GM23338 (cell line): Measurements from ENCODE around the gene GNAT3. TPM values are rescaled to one million over a fixed set of nuclear protein-coding genes. Genes with fewer than 3 reads are reported as not detected.

Source experiments
- ATAC-seq: fragments of 200-7000 bp; cut with Tn5 transposase; 3 replicates; pipeline ENCODE4 v1.9.1; 2020
- DNase-seq: peaks from one replicate; pipeline ENCODE4 v3.0.0-alpha.2; 2015; ENCODE audit warnings: low spot score
- H2AFZ ChIP-seq: fragments of 200-600 bp; sonication (generic); 2 replicates; pipeline ENCODE4 v1.8.0; 2016; ENCODE audit warnings: antibody characterized with exemption, mild to moderate bottlenecking, moderate library complexity
- H3F3A ChIP-seq: fragments of 200-600 bp; sonication (generic); replicated peaks from 2 replicates; pipeline ENCODE4 v1.8.0; 2017; ENCODE audit warnings: antibody characterized with exemption, mixed run types, low read depth
- H3K27ac ChIP-seq: fragments of 200-600 bp; sonication (generic); 2 replicates; pipeline ENCODE4 v1.6.1; 2016; ENCODE audit warnings: low read depth
- H3K27me3 ChIP-seq: fragments of 200-600 bp; sonication (generic); 2 replicates; pipeline ENCODE4 v1.8.0; 2016; ENCODE audit warnings: mild to moderate bottlenecking, mixed run types, moderate library complexity; ENCODE audit not compliant: insufficient read depth
- H3K36me3 ChIP-seq: fragments of 200-600 bp; sonication (generic); 2 replicates; pipeline ENCODE4 v1.8.0; 2016; ENCODE audit warnings: mild to moderate bottlenecking; ENCODE audit not compliant: insufficient read depth
- H3K4me1 ChIP-seq: fragments of 200-600 bp; sonication (generic); 2 replicates; pipeline ENCODE4 v1.8.0; 2016; ENCODE audit warnings: mild to moderate bottlenecking, moderate library complexity; ENCODE audit not compliant: insufficient read depth
- H3K4me2 ChIP-seq: fragments of 200-600 bp; sonication (generic); 2 replicates; pipeline ENCODE4 v1.7.1; 2017; ENCODE audit warnings: mixed run types
- H3K4me3 ChIP-seq: fragments of 200-600 bp; sonication (generic); 2 replicates; pipeline ENCODE4 v1.6.1; 2016; ENCODE audit warnings: mixed run types
- H3K79me2 ChIP-seq: fragments of 200-600 bp; sonication (generic); replicated peaks from 2 replicates; pipeline ENCODE4 v1.8.0; 2017; ENCODE audit warnings: mild to moderate bottlenecking; ENCODE audit not compliant: insufficient read depth
- H3K9me2 ChIP-seq: fragments of 200-600 bp; sonication (generic); 2 replicates; pipeline ENCODE4 v1.8.0; 2017; ENCODE audit not compliant: insufficient read depth
- H4K20me1 ChIP-seq: fragments of 200-600 bp; sonication (generic); replicated peaks from 2 replicates; pipeline ENCODE4 v1.8.0; 2017; ENCODE audit warnings: mild to moderate bottlenecking; ENCODE audit not compliant: insufficient read depth
- H3K27ac Mint-ChIP-seq: 2 replicates; pipeline ENCODE4 v1.8.0; 2020; ENCODE audit warnings: inconsistent platforms, mild to moderate bottlenecking, moderate library complexity, mixed read lengths
- H3K27me3 Mint-ChIP-seq: 3 replicates; pipeline ENCODE4 v1.8.0; 2022; ENCODE audit warnings: low read depth, mild to moderate bottlenecking, moderate library complexity, mixed read lengths, inconsistent platforms; ENCODE audit not compliant: insufficient read depth, poor library complexity
- H3K36me3 Mint-ChIP-seq: 3 replicates; pipeline ENCODE4 v1.8.0; 2021; ENCODE audit warnings: low read depth, mild to moderate bottlenecking, inconsistent platforms, moderate library complexity, mixed read lengths
- H3K4me1 Mint-ChIP-seq: 3 replicates; pipeline ENCODE4 v1.8.0; 2020; ENCODE audit warnings: mild to moderate bottlenecking, inconsistent platforms, mixed read lengths
- H3K4me3 Mint-ChIP-seq: 3 replicates; pipeline ENCODE4 v1.8.0; 2021; ENCODE audit warnings: moderate library complexity, mild to moderate bottlenecking, inconsistent platforms, mixed read lengths
- H3K9me3 Mint-ChIP-seq: 3 replicates; pipeline ENCODE4 v1.8.0; 2020; ENCODE audit warnings: moderate library complexity, mild to moderate bottlenecking, inconsistent platforms, mixed read lengths
- CREB1 ChIP-seq: fragments of 250-450 bp; sonication (Bioruptor Pico); IDR thresholded peaks from 2 replicates; pipeline ENCODE4 v1.5.0; 2020; ENCODE audit warnings: low read depth, mild to moderate bottlenecking, moderate library complexity
- EZH2 ChIP-seq: fragments of 200-600 bp; sonication (generic); IDR thresholded peaks from one replicate; pipeline ENCODE4 v1.8.0; 2017; ENCODE audit warnings: antibody characterized with exemption, mild to moderate bottlenecking, low read depth; ENCODE audit not compliant: unreplicated experiment
- EZH2phosphoT487 ChIP-seq: fragments of 200-600 bp; sonication (generic); IDR thresholded peaks from one replicate; pipeline ENCODE4 v1.8.1; 2018; ENCODE audit warnings: antibody characterized with exemption; ENCODE audit not compliant: unreplicated experiment
- JUNB ChIP-seq: IDR thresholded peaks from one replicate; pipeline ENCODE4 v1.6.1; 2016; ENCODE audit warnings: antibody characterized with exemption; ENCODE audit not compliant: unreplicated experiment
- NANOG ChIP-seq: IDR thresholded peaks from 2 replicates; pipeline ENCODE4 v1.6.1; 2016; ENCODE audit warnings: antibody characterized with exemption, borderline replicate concordance
- STAT1 ChIP-seq: IDR thresholded peaks from one replicate; pipeline ENCODE4 v1.6.1; 2016; ENCODE audit warnings: antibody characterized with exemption; ENCODE audit not compliant: unreplicated experiment
- ZNF114 ChIP-seq: fragments of 250-450 bp; sonication (Bioruptor Pico); IDR thresholded peaks from 2 replicates; pipeline ENCODE4 v1.5.0; 2020; ENCODE audit warnings: mild to moderate bottlenecking, moderate library complexity
- ZNF331 ChIP-seq: fragments of 250-450 bp; sonication (Bioruptor Pico); IDR thresholded peaks from 2 replicates; pipeline ENCODE4 v1.5.0; 2020; ENCODE audit warnings: low read depth, mild to moderate bottlenecking, moderate library complexity
- polyA plus RNA-seq: library from polyadenylated mRNA; unstranded; fragments of >200 nt; fragmentation: Nextera tagmentation; extraction: Ambion mirVana; gene quantifications from 2 replicates; pipeline ENCODE4 v1.2.1, GENCODE V29; 2016
- total RNA-seq: library from RNA; depleted of rRNA; stranded (reverse); fragments of >200 nt; shearing (Covaris generic); gene quantifications from 2 replicates; pipeline ENCODE4 v1.2.3, GENCODE V29; 2014
- TF ChIP-seq, protein P1 (sequence below): IDR thresholded peaks from 2 replicates; pipeline ENCODE4 v1.6.1; 2016; ENCODE audit warnings: antibody characterized with exemption
- TF ChIP-seq, protein P2 (sequence below), 2 experiments: fragments of 200-600 bp in 1 of 2; sonication (generic) in 1 of 2; conservative IDR thresholded peaks; 2 replicates each; pipeline versions ENCODE4 v1.5.1 to v1.6.1; 2016 to 2017; ENCODE audit warnings: antibody characterized with exemption in 2 of 2, low read depth in 2 of 2, mild to moderate bottlenecking in 2 of 2, moderate library complexity in 1 of 2

The GNAT3 gene
- total and polyA plus RNA-seq, 2 experiments from 2014 or later: not detected

DNA sequence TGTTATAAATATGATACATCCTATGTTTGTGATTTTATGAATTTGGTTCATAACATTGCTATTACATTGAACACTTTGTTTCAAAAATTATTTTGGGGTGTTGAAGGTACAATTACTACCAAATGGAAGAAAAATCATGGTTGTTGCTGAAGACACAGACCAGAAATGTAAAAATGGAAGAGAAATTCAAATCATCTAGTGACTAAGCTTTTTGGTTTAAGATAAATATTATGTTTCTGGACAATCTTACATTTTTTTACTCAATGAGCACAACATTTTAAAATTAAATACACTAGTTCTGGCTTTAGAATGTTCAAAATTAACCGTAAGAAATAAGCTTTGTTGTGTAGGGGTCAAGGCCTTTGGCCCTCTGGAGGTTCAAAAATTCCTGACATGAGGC, 82.7 kb downstream of the GNAT3 start (continued):
- TF ChIP-seq EZH2phosphoT487 (no peak), EZH2 (no peak), ZNF331 (CRISPR knock-in tag) (no peak), ZNF114 (no peak), STAT1 (no peak), NANOG (no peak), CREB1 (CRISPR knock-in tag) (no peak), JUNB (no peak)
- TF ChIP-seq, protein P1, sequence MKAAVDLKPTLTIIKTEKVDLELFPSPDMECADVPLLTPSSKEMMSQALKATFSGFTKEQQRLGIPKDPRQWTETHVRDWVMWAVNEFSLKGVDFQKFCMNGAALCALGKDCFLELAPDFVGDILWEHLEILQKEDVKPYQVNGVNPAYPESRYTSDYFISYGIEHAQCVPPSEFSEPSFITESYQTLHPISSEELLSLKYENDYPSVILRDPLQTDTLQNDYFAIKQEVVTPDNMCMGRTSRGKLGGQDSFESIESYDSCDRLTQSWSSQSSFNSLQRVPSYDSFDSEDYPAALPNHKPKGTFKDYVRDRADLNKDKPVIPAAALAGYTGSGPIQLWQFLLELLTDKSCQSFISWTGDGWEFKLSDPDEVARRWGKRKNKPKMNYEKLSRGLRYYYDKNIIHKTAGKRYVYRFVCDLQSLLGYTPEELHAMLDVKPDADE: no peak
- TF ChIP-seq, protein P2, sequence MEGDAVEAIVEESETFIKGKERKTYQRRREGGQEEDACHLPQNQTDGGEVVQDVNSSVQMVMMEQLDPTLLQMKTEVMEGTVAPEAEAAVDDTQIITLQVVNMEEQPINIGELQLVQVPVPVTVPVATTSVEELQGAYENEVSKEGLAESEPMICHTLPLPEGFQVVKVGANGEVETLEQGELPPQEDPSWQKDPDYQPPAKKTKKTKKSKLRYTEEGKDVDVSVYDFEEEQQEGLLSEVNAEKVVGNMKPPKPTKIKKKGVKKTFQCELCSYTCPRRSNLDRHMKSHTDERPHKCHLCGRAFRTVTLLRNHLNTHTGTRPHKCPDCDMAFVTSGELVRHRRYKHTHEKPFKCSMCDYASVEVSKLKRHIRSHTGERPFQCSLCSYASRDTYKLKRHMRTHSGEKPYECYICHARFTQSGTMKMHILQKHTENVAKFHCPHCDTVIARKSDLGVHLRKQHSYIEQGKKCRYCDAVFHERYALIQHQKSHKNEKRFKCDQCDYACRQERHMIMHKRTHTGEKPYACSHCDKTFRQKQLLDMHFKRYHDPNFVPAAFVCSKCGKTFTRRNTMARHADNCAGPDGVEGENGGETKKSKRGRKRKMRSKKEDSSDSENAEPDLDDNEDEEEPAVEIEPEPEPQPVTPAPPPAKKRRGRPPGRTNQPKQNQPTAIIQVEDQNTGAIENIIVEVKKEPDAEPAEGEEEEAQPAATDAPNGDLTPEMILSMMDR (conservative IDR thresholded peaks at IDR 0.05; ENCODE audit: low read depth in 2 of 2): no peak

DNA sequence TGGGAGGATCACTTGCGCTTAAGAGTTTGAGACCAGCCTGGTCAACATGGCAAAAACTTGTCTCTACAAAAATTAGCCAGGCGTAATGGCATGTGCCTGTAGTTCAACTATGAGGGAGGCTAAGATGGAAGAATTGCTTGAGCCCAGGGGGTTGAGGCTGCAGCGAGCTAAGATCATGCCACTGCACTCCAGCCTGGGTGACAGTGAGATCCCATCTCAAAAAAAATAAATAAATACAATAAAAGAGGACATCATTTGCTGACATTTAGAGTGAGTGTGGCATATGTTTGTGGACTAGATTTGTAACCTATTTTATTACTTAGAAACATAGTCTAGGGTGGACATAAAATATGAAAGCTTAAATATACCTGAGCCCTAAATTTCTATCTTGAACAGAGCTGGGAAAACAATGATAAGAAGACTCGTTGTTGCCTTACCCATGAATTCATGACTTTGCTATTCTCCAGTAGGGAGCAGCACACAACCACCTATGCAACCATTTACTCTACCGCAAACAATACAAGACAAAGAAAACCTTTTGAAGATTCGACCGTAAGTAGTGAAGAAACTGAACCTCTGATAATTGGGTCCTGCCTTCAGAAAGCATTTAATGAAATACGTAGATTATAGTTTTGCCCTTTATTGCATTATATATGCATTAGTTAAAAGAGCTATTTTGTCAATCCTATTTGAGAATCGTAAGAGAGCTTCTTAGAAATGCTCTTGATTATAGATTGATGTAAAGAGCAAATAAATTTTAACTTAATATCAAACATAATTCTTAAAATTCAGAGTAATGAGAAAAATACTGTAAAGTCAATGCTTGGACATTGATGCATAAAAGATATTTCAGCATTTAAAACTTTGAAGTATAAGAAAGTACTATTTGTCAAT, 83.5 kb downstream of the GNAT3 start:
- no peak overlapping the region for H2AFZ ChIP-seq

More for the DNA sequence above, 83.5 kb downstream of the GNAT3 start:
- H3K79me2 ChIP-seq: no peaks in the 10 kb centered on the region
- no peak overlapping the region for H3K4me3 Mint-ChIP-seq
- ATAC-seq (peak; percentile 94), DNase-seq (peak; percentile 84)
- H3K27ac Mint-ChIP-seq: no peak overlapping the region
- H3K4me1 Mint-ChIP-seq: peaks cover 8% of the 10 kb centered on the region; the same call in 2 of the 3 replicates
- no peak overlapping the region for H3K4me2 ChIP-seq
- peaks cover 7% of the 10 kb centered on the region; the same call in 1 of the 2 replicates for H3K9me2 ChIP-seq
- H3K4me1 ChIP-seq: no peaks in the 10 kb centered on the region
- no peak overlapping the region for H3K27ac ChIP-seq
- no peaks in the 10 kb centered on the region for H3K9me3 Mint-ChIP-seq
- H3K36me3 Mint-ChIP-seq: no peaks in the 10 kb centered on the region
- H3F3A ChIP-seq: no peaks in the 10 kb centered on the region
- H3K27me3 Mint-ChIP-seq: no peaks in the 10 kb centered on the region
- H3K4me3 ChIP-seq: no peak overlapping the region
- TF ChIP-seq, protein P2 (conservative IDR thresholded peaks at IDR 0.05; ENCODE audit: low read depth in 2 of 2): peak; percentile 88 to 90
- no peak for TF ChIP-seq JUNB
- H3K36me3 ChIP-seq: no peaks in the 10 kb centered on the region
- H3K27me3 ChIP-seq: no peaks in the 10 kb centered on the region
- H4K20me1 ChIP-seq: no peaks in the 10 kb centered on the region
